K562 (cell line): Measurements from ENCODE around the gene BRME1. TPM values are rescaled to one million over a fixed set of nuclear protein-coding genes. Genes with fewer than 3 reads are reported as not detected.

Experiments used
- C11orf30 ChIP-seq: fragments of 450-650 bp; IDR thresholded peaks from 2 replicates; pipeline ENCODE4 v1.6.1; 2016; ENCODE audit warnings: low read depth, mild to moderate bottlenecking
- GTF2F1 ChIP-seq: IDR thresholded peaks from 2 replicates; pipeline ENCODE4 v1.6.1; 2011; ENCODE audit warnings: low read depth, low read length, improper control_type of control experiment
- MAFF ChIP-seq: IDR thresholded peaks from 2 replicates; pipeline ENCODE4 v1.6.1; 2012; ENCODE audit warnings: low read length, improper control_type of control experiment
- PHF8 ChIP-seq: fragments of 200-600 bp; sonication (generic); IDR thresholded peaks from 2 replicates; pipeline ENCODE4 v1.6.1; 2012; ENCODE audit warnings: mixed run types, mild to moderate bottlenecking, inconsistent platforms, low read length, moderate library complexity, borderline replicate concordance
- SMAD4 ChIP-seq: fragments of 250-450 bp; sonication (Bioruptor Pico); conservative IDR thresholded peaks from 2 replicates; pipeline ENCODE4 v1.8.0; 2021; ENCODE audit warnings: inconsistent platforms, mild to moderate bottlenecking, moderate library complexity
- SRF ChIP-seq, 2 experiments: fragments of 250-450, 450-650 bp in 1 of 2; sonication (Bioruptor Pico) in 1 of 2; sonication (generic) in 1 of 2; formaldehyde crosslinking; IDR thresholded peaks; 2 replicates each; pipeline versions ENCODE4 v1.5.0 to v1.5.1; 2020 to 2022; ENCODE audit warnings: mild to moderate bottlenecking in 1 of 2, missing genetic modification reagents in 1 of 2
- STAT5B ChIP-seq: fragments of 250-450 bp; sonication (Bioruptor Pico); IDR thresholded peaks from 2 replicates; pipeline ENCODE4 v1.8.0; 2021; ENCODE audit warnings: mild to moderate bottlenecking, inconsistent platforms
- TAF1 ChIP-seq: IDR thresholded peaks from 2 replicates; pipeline ENCODE4 v1.6.1; 2011; ENCODE audit warnings: mild to moderate bottlenecking, low read length, moderate library complexity; ENCODE audit not compliant: insufficient read depth, control insufficient read depth, severe bottlenecking; ENCODE audit errors: extremely low read depth
- TCF3 ChIP-seq: sonication (generic); formaldehyde crosslinking; IDR thresholded peaks from 2 replicates; pipeline ENCODE4 v1.4.0; 2020; ENCODE audit warnings: mild to moderate bottlenecking, missing genetic modification reagents
- THRAP3 ChIP-seq: fragments of 450-650 bp; IDR thresholded peaks from 2 replicates; pipeline ENCODE4 v1.6.1; 2016; ENCODE audit warnings: mild to moderate bottlenecking, inconsistent platforms, borderline replicate concordance
- XRCC5 ChIP-seq: fragments of 200-400 bp; formaldehyde crosslinking; IDR thresholded peaks from 2 replicates; pipeline ENCODE4 v1.6.1; 2017; ENCODE audit warnings: low read depth, mild to moderate bottlenecking, low read length
- ZFX ChIP-seq: sonication (generic); formaldehyde crosslinking; IDR thresholded peaks from 2 replicates; pipeline ENCODE4 v1.8.0; 2022; ENCODE audit warnings: mild to moderate bottlenecking, missing genetic modification reagents, moderate library complexity
- ZNF408 ChIP-seq: fragments of 250-450 bp; sonication (Bioruptor Pico); IDR thresholded peaks from 2 replicates; pipeline ENCODE4 v1.4.0; 2020; ENCODE audit warnings: low read depth, mild to moderate bottlenecking, moderate library complexity
- polyA plus RNA-seq, 8 experiments: library from polyadenylated mRNA; depleted of rRNA in 4 of 8; stranded (reverse) in 5 of 8; unstranded in 3 of 8; fragments of >200 nt; fragmentation: Nextera tagmentation in 2 of 8; fragmentation: Illumina TruSeq in 1 of 8; extraction: Ambion mirVana in 2 of 8; extraction: Trizol in 1 of 8; gene quantifications; 2 replicates each; pipeline versions ENCODE4 v1.2.1 to v1.2.3, GENCODE V29; 2011 to 2014; ENCODE audit warnings: inconsistent platforms in 1 of 8, missing spikeins in 1 of 8
- total RNA-seq, 7 experiments: library from RNA; depleted of rRNA in 6 of 7; stranded (reverse); fragments of >200 nt in 6 of 7; fragmentation: Illumina TruSeq in 2 of 7; extraction: Trizol in 2 of 7; gene quantifications; 2 replicates each; pipeline versions ENCODE4 v1.2.1 to v1.2.3, GENCODE V29; 2011 to 2021; ENCODE audit warnings: low replicate concordance in 1 of 7
- TF ChIP-seq, protein P1 (sequence below): fragments of 450-650 bp; IDR thresholded peaks from 2 replicates; pipeline ENCODE4 v1.6.1; 2018; ENCODE audit not compliant: partially characterized antibody
- TF ChIP-seq, protein P2 (sequence below): sonication (generic); formaldehyde crosslinking; IDR thresholded peaks from 2 replicates; pipeline ENCODE4 v1.8.0; 2022; ENCODE audit warnings: mild to moderate bottlenecking, missing genetic modification reagents
- TF ChIP-seq, protein P3 (sequence below): fragments of 250-450 bp; sonication (Bioruptor Pico); IDR thresholded peaks from 2 replicates; pipeline ENCODE4 v1.8.0; 2021; ENCODE audit warnings: moderate library complexity, mild to moderate bottlenecking, inconsistent platforms

Gene BRME1
- total and polyA plus RNA-seq, 9 of the 15 experiments (the other 6 are each of a cell fraction or from before 2014, with no cell fraction given), result 0.75 to 6.1 (median 3.6) TPM

DNA sequence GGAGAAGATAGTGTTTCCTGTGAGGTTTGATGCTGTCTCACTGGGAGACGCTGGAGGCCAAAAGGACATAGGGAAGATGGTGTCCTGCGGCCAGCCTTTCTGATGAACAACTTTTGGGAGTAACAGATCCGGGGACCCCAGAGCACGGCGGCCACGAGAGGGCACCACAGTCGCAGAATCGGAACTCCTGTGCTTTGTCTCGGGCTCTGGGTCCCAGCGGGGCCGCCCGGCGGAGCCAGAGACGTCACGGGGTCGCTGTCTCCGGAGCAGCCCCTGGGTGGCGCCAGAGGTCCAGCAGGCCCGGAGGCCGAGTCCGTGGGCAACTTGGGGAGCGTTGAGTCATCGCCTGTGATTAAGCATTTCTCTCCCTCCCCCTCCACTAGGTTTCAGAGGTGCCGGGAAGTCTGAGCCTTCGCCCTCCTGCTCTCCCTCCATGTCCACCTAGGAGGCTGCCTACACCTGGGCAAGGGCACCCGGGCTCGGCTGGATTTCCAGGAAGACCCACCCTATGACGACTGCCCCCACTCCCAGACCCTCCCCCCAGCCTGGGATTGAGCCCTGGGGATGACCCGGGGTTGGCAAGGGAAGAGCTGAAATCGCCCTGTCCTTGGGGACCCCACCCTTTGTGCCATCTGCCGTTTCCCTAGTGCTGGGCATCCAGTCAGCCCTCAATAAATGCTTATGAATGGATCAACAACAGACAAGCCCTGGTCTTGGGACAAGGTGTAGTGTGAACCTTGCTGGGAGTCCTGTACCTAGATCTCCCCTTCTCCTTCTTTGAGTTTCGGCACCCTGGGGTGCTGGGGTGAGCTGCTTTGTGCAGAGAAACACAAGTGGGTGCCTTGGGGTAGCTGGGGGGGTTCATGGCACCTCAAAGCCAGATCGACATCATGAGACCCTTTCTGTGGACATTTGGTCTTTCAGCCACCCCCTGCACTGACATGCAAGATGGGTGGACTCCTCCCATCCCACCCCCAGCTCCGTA lies 25.6 kb downstream of the BRME1 start (continued):
- TF ChIP-seq, protein P1, sequence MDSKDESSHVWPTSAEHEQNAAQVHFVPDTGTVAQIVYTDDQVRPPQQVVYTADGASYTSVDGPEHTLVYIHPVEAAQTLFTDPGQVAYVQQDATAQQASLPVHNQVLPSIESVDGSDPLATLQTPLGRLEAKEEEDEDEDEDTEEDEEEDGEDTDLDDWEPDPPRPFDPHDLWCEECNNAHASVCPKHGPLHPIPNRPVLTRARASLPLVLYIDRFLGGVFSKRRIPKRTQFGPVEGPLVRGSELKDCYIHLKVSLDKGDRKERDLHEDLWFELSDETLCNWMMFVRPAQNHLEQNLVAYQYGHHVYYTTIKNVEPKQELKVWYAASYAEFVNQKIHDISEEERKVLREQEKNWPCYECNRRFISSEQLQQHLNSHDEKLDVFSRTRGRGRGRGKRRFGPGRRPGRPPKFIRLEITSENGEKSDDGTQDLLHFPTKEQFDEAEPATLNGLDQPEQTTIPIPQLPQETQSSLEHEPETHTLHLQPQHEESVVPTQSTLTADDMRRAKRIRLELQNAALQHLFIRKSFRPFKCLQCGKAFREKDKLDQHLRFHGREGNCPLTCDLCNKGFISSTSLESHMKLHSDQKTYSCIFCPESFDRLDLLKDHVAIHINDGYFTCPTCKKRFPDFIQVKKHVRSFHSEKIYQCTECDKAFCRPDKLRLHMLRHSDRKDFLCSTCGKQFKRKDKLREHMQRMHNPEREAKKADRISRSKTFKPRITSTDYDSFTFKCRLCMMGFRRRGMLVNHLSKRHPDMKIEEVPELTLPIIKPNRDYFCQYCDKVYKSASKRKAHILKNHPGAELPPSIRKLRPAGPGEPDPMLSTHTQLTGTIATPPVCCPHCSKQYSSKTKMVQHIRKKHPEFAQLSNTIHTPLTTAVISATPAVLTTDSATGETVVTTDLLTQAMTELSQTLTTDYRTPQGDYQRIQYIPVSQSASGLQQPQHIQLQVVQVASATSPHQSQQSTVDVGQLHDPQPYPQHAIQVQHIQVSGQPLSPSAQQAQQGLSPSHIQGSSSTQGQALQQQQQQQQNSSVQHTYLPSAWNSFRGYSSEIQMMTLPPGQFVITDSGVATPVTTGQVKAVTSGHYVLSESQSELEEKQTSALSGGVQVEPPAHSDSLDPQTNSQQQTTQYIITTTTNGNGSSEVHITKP, result peak; percentile 31
- TF ChIP-seq XRCC5 (peak; percentile 85), PHF8 (peak; percentile 32; the same call in 1 of the 2 replicates), C11orf30 (peak; percentile 95), THRAP3 (no peak), TCF3 (peak; percentile 52; the same call in 1 of the 2 replicates), SMAD4 (CRISPR knock-in tag) (peak; percentile 92), SRF (CRISPR knock-in tag; IDR thresholded peaks at IDR 0.05) (peak in 1 of 2 experiments; percentile 69; a peak in 1 of 4 replicates), ZFX (peak; percentile 39), GTF2F1 (no peak), MAFF (peak; percentile 72), TAF1 (peak; percentile 55), STAT5B (CRISPR knock-in tag) (no peak), ZNF408 (no peak)
- TF ChIP-seq, protein P2, sequence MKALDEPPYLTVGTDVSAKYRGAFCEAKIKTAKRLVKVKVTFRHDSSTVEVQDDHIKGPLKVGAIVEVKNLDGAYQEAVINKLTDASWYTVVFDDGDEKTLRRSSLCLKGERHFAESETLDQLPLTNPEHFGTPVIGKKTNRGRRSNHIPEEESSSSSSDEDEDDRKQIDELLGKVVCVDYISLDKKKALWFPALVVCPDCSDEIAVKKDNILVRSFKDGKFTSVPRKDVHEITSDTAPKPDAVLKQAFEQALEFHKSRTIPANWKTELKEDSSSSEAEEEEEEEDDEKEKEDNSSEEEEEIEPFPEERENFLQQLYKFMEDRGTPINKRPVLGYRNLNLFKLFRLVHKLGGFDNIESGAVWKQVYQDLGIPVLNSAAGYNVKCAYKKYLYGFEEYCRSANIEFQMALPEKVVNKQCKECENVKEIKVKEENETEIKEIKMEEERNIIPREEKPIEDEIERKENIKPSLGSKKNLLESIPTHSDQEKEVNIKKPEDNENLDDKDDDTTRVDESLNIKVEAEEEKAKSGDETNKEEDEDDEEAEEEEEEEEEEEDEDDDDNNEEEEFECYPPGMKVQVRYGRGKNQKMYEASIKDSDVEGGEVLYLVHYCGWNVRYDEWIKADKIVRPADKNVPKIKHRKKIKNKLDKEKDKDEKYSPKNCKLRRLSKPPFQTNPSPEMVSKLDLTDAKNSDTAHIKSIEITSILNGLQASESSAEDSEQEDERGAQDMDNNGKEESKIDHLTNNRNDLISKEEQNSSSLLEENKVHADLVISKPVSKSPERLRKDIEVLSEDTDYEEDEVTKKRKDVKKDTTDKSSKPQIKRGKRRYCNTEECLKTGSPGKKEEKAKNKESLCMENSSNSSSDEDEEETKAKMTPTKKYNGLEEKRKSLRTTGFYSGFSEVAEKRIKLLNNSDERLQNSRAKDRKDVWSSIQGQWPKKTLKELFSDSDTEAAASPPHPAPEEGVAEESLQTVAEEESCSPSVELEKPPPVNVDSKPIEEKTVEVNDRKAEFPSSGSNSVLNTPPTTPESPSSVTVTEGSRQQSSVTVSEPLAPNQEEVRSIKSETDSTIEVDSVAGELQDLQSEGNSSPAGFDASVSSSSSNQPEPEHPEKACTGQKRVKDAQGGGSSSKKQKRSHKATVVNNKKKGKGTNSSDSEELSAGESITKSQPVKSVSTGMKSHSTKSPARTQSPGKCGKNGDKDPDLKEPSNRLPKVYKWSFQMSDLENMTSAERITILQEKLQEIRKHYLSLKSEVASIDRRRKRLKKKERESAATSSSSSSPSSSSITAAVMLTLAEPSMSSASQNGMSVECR (CRISPR knock-in tag), result peak; percentile 62; the same call in 1 of the 2 replicates
- TF ChIP-seq, protein P3, sequence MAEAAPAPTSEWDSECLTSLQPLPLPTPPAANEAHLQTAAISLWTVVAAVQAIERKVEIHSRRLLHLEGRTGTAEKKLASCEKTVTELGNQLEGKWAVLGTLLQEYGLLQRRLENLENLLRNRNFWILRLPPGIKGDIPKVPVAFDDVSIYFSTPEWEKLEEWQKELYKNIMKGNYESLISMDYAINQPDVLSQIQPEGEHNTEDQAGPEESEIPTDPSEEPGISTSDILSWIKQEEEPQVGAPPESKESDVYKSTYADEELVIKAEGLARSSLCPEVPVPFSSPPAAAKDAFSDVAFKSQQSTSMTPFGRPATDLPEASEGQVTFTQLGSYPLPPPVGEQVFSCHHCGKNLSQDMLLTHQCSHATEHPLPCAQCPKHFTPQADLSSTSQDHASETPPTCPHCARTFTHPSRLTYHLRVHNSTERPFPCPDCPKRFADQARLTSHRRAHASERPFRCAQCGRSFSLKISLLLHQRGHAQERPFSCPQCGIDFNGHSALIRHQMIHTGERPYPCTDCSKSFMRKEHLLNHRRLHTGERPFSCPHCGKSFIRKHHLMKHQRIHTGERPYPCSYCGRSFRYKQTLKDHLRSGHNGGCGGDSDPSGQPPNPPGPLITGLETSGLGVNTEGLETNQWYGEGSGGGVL (CRISPR knock-in tag), result no peak
